ENCODE data around the gene STK11.
"Not testable (repeated sequence)": the region's sequence is repeated elsewhere in the genome, so short reads cannot be mapped to it uniquely, and the experiment has no call there.

STK11 gene

DNA sequence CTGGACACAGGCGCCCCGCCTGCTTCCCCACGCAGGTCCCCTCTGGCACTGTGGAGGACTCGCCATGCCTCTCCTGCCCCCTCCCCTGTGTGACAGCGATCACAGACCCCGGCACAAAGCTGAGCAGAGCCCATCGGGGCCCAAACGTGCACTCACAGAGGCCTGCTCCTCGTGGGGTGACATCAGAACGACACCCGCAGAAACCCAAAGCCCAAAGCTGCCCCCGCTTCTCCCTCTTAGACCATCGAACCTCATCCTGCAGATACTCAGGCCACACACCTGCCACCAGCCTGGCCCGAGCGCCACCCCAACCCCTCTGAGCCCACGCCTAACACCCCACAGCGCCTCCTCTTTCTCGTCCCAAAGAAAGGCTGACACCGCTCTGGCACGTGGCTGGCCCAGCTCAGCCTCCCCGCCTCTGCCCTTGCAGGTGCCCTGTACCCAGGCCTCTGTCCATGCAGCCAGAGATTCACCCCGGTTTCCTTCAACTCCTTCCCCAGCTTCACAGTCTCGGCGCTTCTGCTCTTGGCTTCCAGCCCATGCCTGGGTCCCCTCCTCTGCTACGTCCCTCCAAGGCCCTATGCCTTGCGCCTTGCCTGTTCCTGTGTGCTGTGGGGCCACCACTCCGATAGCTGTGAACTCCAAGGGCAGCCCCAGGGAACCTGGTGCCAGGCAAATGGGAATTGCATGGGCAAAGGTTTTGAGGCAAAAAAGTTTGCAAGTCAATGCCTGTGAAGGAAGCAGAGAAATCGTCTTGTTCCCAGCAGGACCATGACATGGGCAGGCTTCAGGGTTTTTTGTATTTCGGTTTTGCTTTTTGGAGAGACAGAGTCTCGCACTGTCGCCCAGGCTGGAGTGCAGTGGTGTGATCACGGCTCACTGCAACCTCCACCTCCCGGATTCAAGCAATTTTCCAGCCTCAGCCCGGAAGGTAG lies 33.1 kb downstream of the STK11 start:
- no peak for FAIRE-seq

DNA sequence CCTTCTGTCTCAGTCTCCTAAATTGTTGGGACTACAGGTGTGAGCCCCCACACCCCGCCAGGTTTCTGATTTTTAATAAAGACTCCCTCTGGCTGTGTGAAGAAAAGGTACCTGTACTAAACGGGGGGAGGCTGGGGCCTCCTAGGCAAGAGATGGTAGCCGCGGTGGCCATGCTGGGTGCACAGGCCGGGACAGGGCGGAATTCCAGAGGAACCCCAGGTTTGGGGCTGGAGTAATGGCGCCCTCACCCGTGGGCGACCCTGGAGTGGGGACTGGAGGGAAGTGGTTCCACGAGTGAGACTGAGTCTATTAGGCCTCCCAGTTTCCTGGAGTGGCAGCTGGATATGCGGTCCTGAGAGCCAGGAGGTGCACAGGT lies 33.8 kb downstream of the STK11 start:
- no peak for FAIRE-seq

DNA sequence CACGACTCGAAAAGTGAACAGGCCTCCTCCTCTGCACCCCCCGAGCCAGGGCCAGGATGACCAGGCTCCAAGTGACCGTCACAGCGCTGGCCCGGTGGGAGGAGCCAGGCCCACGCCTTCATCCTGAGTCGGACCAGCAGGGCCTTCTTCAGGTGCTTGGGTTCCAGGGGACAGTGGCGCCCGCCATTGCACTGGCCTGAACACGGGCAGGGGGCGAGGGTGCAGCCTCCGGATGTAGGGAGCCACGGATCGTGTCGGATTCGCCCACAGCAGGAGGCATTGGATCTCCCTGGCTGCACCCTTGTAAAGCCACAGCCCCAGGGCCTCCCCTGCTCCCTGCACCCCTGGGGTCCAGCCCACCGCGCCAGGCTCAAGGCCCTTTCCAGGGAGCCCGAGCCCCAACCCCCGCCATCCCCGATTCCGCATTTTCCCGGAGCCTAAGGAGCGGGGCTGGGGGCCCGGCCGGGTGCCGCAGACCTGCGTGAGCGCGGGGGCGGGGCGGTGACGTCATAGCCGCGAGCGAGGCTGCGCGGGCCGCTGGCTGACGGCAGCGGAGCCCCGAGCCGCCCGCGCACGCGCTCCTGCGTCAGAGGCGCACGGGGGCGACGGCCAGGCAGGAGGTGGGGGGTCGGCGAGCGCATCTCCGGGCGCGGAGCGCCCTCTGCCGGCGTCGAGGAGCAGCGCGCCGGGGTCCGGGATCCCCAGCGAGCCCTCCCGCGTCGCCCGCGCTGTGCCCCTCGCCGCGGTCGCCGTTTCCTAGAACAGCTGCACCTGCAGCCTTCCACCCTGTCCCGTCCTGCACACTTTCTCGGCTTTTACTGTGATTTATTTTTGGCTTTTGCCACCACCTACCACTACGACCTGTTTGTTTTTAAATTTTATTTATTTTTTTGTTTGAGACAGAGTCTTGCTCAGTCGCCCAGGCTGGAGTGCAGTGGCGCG lies 34.5 kb downstream of the STK11 start:
- no peak for FAIRE-seq

DNA sequence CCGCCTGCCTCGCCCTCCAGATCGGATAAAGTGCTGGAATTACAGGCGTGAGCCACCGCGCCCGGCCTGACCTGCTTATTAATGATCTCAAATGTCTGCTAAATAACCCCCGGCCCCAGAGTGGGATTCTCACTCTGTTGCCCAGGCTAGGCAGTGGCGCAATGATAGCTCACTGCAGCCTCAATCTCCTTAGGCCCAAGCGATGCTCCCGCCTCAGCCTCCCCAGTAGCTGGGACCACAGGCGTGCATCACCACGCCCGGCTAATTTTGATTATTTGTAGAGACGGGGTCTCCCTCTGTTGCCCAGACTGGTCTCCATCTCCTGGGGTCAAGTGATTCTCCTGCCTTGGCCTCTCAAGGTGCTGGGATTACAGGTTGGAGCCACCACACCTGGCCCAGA lies 35.3 kb downstream of the STK11 start:
- no peak for FAIRE-seq

DNA sequence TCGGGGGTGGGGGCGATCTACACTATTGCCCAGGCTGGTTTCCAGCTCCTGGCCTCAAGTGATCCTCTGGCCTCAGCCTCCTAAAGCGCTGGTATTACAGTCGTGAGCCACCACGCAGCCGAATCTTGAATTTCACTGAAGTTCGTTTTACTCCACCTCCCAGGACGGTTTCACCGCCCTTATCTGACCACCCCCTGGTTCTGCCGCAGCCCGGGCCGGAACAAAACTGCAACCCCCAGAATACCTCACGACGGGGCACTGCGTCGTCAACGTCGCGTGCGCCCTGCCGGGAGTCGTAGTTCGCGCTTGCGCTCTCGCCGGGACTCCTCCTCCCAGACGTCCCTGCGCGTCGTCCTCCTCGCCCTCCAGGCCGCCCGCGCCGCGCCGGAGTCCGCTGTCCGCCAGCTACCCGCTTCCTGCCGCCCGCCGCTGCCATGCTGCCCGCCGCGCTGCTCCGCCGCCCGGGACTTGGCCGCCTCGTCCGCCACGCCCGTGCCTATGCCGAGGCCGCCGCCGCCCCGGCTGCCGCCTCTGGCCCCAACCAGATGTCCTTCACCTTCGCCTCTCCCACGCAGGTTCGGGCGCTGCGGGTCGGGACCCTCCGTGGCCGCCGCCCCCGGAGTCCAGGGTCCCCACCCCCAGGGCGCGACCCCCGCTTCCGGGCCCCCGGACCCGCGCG lies 36.0 kb downstream of the STK11 start, which contains the start of gene ATP5F1D:
TSS of gene ATP5F1D (plus strand) at position 335 of the 679 bp plus-strand sequence. CDS start at position 435, 100 bp downstream.
- FAIRE-seq: peak; percentile 86

DNA sequence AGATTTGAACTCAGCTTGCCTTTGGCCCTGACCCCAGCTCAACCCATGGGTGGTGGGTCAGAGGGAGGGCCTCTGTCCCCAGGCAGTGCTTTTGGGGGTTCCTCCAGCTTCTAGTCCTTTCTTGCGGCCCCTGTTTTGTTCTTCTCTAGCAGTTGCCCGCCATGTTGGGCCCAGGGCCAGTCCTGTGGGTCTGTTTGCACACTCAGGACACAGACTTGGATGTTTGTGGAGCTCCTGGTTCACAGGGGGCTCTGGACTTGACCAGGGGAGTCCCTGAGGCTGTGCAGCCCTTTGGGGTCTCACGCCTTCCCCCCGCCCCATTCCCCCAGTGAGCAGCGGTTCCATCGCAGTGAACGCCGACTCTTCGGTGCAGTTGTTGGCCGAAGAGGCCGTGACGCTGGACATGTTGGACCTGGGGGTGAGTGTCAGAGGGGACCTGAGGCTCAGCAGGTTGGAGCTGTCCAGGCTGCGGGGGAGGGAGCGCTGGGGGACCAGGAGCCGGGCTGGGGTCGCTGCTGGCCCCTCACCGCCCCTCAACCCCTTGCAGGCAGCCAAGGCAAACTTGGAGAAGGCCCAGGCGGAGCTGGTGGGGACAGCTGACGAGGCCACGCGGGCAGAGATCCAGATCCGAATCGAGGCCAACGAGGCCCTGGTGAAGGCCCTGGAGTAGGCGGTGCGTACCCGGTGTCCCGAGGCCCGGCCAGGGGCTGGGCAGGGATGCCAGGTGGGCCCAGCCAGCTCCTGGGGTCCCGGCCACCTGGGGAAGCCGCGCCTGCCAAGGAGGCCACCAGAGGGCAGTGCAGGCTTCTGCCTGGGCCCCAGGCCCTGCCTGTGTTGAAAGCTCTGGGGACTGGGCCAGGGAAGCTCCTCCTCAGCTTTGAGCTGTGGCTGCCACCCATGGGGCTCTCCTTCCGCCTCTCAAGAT lies 38.5 kb downstream of the STK11 start:
- no peak for FAIRE-seq

DNA sequence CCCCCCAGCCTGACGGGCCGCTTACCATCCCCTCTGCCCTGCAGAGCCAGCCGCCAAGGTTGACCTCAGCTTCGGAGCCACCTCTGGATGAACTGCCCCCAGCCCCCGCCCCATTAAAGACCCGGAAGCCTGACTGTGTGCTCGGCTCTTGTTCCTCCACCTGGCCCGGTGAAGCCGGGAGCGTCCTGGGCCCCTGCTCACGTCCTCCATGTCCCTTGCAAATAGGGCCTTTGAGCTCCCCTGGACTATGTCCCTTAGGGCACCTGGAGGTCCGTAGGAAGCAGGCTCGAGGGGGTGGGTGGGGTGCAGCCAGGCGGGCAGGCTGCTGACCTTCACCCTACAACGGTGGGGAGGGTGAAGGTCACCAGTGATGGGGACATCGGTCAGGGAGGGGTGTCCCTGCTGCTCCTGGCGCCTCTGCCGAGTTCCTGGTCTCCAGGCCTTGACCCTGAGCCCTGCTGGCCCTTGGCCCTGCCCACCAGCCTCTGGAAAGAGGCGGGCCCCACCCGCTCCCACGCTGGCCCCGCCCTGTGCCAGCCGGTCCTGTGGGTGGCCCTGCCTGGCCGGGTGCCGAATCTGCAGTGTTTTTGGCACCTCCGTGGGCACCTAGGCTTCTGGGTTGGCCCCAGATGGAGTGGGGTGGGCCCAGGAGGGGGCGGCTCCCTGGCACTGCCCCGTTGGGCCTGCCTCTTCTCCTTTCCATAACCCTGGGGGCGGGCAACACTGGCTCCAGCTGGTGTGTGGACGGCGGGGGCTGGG lies 39.3 kb downstream of the STK11 start:
- FAIRE-seq: no peak

DNA sequence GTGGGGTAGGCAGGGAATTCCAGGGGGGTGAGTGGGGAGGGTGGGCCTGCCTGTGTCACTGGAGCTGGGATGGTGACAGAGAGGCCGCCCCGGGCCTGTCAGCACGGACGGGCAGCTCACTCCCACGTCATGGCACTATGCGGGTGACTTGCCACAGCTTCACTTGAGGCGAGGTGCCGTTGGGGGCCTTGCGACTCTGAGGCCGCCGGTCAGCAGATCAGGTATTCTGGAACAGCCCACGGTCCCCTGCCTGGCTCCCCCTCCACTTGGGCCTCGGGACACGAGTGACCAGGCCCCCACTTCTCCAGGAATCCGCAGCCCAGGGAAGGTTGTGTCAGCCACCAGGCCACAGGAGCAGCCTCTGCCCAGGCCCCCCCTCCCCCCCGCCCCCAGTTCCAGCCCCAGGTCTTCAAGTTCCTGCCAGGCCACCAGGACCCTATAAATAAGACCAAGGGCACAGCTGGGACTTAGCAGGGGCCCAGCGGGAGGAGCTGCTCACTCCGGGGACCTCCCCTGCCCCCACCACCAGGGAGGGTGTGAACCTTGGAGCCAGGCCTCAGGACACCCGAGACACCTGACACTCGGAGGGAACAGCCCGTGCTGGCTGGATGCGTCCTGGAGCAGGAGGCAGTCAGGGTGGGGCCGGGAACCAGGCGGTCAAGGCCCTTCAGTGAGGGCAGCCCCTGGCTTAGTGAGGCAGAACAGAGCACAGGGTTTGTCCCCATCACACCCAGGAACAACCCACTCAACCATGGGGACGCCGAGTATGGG lies 40.1 kb downstream of the STK11 start:
- FAIRE-seq: no peak

DNA sequence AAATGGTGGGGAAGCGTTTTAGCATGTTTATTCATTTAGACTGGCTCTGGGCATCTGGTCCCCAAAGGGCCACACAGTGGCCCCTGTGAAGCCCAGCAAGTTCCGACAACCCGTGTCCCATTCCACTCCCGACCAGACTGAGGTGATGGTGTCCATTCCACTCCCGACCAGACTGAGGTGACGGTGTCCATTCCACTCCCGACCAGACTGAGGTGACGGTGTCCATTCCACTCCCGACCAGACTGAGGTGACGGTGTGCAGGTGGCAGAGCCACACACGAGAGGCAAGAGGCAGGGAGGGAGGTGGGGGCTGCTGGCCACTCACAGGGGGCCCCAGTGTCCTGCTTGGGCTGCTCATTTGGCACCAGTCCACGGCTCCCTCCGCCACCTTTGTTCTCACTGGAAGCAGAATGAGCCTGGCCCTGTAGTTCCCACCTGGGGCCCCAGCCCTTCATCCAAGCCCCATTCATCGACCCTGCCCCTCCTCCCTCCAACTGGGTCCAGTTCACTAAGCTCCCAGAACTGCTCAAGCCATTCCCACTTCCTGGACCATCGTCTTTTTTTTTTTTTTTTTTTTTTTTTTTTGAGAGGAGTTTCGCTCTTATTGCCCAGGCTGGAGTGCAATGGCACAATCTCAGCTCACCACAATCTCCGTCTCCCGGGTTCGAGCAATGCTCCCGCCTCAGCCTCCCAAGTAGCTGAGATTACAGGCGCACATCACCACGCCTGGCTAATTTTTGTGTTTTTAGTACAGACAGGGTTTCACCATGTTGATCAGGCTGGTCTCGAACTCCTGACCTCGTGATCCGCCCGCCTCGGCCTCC lies 40.9 kb downstream of the STK11 start:
- FAIRE-seq: not testable (repeated sequence)

DNA sequence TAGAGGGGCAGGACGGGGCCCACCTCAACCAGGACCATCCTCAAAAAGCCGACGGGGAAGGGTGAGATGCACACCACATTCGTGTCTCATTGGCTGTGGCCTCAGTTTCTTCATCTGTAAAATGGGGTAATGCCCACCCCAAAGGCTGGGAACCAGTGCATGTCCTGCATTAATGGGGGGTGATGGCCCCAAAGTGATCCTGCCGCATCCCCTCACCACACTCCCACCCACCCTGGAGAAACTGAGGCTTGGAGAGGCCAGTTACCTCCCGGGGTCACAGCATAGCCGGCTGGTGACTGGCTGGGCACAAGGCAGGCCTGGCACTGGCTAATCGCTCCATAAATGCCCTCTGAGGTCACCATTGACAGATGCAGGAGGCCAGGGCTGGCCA lies 42.2 kb downstream of the STK11 start:
- FAIRE-seq: no peak

DNA sequence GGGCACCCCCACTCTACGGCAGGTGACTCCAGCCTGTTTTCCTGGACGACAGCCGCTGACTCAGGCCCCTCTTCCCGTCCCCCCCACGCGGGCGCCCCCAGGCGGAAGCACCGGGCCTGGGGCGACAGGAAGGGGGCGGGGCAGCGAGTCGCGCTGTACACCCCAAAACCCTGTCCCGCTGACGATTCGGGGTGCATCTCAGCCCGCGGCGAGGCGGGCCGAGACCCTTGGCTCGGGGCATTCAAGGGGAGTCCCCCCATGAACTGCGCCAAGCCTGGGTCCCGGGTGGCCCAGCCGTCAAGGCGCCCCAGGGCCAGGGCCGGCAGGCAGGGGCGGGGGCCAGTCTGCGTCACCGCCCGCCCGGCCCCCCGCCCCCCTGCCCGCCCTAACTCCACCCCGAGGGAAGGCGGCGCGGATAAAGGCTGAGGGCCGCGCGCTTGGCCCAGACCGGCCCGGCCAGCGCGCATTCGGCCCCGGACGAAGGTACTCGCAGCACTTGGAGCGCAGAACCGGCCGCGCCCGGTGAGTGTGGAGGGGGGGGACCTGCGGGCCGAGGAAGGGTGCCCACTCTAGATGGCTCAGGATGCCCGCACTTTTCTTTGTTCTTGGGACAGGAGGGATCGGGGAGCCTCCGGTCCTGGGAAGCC lies 42.7 kb downstream of the STK11 start, which contains the start of gene MIDN:
TSS of gene MIDN (plus strand) at position 445 of the 647 bp plus-strand sequence. CDS start 1,714 bp downstream, outside the sequence.
- no peak for FAIRE-seq

DNA sequence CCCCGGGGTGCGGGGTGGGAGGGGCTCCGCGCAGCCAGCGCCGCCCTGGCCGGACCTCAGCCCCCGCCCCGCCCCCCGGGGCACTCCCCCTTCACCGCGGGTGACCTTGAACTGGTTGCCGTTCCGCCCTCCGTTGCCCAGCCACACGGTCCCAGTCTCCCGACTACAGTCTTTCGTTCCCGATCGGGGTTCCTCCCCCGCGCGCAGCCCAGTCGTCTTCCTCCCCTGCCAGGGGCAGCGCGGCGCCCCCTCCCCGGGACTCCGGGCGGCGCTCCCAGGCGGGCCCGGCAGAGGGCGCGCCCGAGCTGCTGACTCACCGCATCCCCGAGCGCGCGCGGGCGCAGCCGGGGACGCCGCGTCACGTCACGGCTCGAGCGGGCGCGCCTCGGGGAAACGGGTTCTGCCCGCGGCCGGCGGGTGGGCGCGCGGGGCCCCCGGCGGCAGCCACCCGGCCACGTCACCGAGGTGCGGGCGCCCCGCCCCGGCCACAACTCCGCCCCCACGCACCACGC lies 43.3 kb downstream of the STK11 start:
- no peak for FAIRE-seq

DNA sequence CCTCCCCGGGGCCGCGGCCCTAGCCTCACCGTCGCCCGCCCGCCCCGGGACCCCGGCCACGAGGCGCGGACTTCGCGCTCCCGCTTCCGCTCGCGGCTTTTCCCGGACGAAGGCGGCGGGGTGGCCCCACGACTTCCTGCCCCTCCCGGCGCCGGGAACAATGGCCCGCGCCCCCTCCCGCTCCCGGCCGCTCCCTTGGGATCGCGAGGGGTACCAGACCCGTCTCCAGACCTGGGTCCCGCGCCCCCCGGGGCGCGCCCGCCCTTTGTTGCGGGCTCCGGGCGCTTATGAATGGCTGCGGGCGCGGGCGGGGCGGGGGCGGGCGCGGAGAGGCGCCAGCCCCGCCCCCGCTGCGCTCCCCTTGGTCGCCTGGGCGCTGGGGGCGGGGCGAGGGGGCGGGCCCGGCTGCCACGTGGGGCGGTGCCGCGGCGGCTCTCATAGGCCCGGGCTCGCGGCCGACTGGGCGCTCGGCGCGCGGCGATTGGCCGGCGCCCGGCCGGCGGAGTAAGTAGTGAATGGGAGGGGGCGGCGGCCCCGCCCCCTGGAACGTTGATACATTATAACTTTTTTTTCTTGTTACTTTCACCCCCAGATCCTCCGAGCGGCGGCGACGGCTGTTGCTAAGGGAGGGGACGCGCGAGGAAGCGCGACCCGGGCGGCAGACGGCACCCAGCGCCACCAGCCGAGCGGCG lies 43.9 kb downstream of the STK11 start:
- no peak for FAIRE-seq

DNA sequence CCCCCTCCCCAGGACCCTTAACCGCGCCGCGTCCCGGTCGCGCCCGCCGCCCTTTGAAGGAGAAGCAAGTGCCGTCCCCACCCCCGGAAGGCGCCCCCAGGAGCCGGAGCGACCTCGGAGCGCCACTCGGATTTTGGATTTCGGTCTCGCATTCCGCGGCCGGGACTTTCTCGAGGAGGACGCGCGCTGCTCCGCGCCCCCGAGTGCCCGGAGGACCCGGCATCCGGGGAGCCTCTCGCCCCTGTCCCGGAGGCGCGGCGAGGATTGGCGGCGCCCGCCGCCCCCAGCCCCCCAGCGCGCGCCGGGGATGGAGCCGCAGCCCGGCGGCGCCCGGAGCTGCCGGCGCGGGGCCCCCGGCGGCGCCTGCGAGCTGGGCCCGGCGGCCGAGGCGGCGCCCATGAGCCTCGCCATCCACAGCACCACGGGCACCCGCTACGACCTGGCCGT lies 44.4 kb downstream of the STK11 start:
- no peak for FAIRE-seq

DNA sequence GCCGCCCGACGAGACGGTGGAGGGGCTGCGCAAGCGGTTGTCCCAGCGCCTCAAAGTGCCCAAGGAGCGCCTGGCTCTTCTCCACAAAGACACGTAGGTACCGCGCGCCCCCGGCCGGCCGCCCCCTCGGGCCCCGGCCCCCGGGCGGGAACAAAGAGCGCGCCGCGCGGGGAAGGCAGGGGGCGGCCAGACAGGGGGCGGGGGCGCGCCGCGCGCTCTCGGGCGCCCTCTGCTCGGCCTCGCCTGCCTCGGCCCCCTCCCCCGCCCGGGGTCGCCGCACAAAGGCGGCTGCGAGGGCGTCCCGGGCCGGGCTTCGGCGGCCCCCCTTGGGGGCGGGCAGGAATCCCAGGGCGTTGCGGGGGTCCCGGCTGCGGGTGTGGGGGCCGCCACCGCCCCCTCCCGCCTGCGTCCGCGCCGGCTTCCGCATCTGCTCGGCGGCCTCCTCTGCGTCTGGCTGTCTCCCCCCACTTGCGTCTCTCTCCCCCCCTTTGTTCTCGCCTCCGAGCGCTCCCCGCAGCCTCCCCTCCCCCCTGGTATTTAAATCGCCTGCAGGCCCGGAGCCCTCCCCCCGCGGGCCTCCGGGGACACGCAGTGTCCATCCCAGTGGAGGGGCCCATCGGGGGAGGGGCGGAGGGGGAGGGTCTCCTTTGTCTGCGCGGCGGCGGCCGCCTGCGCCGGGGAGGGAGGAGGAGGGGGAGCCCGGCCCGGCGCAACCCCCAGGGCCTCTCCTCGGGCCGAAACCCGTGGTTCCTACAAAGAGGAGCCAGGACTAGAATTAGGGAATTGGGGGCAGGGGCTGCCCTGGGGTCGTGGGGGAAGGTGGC lies 45.1 kb downstream of the STK11 start:
- FAIRE-seq: no peak

DNA sequence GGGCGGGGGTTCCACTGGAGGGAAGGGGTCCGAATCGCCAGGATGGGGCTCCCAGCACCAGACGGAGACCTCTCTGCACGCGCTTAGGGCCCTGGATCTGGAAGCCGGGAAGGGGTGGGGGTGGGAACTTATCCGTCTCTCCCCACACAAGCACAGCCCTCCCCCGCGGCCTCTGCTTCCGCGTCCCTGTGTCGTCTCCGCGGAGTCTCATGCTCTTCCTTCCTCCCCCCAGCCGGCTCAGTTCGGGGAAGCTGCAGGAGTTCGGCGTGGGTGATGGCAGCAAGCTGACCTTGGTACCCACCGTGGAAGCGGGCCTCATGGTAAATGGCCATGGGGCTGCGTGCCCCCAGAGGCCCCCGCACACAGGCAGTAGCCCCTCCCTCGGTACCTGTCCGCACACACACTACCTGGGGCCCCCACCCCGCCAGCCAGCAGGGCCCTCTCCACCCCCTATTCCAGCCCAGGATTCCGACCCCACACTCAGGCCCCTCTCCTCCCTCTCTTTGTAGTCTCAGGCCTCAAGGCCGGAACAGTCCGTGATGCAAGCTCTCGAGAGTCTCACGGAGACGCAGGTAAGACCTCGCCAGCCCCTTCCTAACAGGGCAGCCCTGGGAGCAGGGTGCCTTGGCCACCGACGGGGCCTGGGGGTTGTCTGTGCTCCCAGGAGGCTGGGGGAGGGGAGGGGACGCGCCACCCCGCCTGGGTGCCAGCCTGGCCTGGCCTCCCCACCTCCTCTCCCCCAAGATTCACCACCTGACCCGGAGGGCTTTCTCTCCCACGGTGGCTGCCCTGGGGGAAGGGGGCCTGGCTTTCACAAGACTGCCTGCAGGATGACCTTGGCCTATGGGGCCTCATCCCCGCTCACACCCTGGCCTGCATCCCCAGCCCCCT lies 46.0 kb downstream of the STK11 start:
- no peak for FAIRE-seq

All from G401.6 (cell line).